ENCODE measurements around the gene ACER3. TPM values are rescaled to one million over a fixed set of nuclear protein-coding genes. Genes with fewer than 3 reads are reported as not detected.
"Not testable (repeated sequence)": the region's sequence is repeated elsewhere in the genome, so short reads cannot be mapped to it uniquely, and the experiment has no call there.

Gene ACER3
- total RNA-seq, 1 donor from 2014 or later = 15.6 TPM

DNA sequence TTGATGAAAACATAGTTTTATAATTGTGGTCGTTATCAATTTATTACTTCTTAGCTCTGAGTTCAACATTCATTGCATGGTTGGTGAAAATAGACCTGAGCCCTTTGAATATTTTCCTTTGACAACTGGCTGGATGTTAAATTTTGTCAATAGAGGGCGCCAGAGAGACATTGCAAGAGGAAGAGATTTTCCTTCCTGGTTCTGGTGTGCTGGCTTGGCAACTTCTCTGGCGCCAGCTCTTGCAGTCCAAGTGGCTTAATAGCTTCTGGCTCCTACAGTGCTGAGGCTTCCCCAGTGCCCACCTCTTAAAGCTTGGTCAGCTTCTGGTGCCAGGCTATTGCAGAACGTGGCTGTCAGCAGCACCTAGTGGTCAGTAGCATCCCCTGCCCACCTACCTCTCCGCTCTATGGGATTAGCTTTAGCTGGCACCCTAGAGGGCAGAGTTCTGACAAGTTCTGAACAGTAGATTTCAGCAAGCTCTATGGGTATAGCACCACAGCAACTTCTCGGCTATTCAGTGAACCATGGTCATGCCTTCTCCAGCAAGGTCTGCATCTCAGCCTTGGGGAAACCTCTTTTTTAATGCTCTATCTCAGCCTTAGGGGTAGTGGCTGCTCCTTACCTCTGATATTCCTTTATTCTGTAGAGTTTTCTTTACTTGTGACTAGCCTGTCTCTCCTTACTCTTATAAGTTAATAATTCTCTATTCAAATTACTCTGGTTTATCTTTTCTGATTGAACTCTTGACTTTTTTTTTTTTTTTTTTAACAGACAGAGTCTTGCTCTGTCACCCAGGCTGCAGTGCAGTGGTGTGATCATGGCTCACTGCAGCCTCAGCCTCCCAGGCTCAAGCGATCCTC lies 59.4 kb downstream of the ACER3 start:
- H3K27me3 Mint-ChIP-seq (ENCODE audit: low read depth) = peaks cover 3% of the 10 kb centered on the region
- intact Hi-C loops (cut with micrococcal nuclease) = loop anchor here (1.0 to 5.0 kb wide), 4 partner anchors 113 to 186 kb away; no protein-coding TSS in a partner anchor
- peaks cover 14% of the 10 kb centered on the region for H3K4me1 Mint-ChIP-seq (ENCODE audit: low read depth)
- H3K9me3 Mint-ChIP-seq = no peaks in the 10 kb centered on the region
- no peak overlapping the region for H3K27ac Mint-ChIP-seq
- peak; percentile 49 for DNase-seq (ENCODE audit: low spot score)
- no peak overlapping the region for H3K4me3 Mint-ChIP-seq (ENCODE audit: low read depth)
- no peaks in the 10 kb centered on the region for H3K36me3 Mint-ChIP-seq (ENCODE audit: low read depth)

GRCh38 chr11:76927160-76927559 lies 66.4 kb downstream of the ACER3 start:
- H3K36me3 Mint-ChIP-seq (ENCODE audit: low read depth) = peaks cover 11% of the 10 kb centered on the region

DNA sequence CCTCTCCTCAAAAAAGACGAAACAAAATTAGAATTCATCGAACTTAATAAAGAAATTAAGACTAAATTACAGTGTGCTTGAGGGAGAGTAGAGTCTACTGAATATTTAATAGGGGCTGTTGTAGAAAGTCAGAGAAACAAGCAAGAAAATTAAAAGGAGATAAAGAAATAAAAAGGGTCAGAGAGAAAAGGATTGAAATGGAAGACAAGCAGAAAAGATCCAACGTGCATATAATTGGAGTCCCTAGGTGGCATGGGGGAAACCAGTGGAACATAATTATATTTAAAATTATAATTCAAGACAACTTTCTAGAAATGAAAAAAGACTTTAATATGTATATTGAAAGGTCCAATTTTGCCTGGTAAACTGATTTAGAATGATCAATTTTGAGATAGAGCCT lies 74.3 kb downstream of the ACER3 start:
- DNase-seq (ENCODE audit: low spot score) = no peak
- Mint-ChIP-seq H3K4me1 (ENCODE audit: low read depth) (no peaks in the 10 kb centered on the region), H3K4me3 (ENCODE audit: low read depth) (no peak overlapping the region), H3K27ac (no peak overlapping the region), H3K36me3 (ENCODE audit: low read depth) (peaks cover 32% of the 10 kb centered on the region), H3K27me3 (ENCODE audit: low read depth) (no peaks in the 10 kb centered on the region), H3K9me3 (peaks cover 11% of the 10 kb centered on the region)
- intact Hi-C loops (cut with micrococcal nuclease) = no loop called here

More at GRCh38 chr11:76927160-76927559, 66.4 kb downstream of the ACER3 start:
- intact Hi-C loops (cut with micrococcal nuclease) = no loop called here
- Mint-ChIP-seq H3K9me3 (no peaks in the 10 kb centered on the region), H3K4me1 (ENCODE audit: low read depth) (no peaks in the 10 kb centered on the region), H3K27me3 (ENCODE audit: low read depth) (peaks cover 3% of the 10 kb centered on the region), H3K4me3 (ENCODE audit: low read depth) (no peak overlapping the region), H3K27ac (no peak overlapping the region)
- DNase-seq (ENCODE audit: low spot score) = no peak

DNA sequence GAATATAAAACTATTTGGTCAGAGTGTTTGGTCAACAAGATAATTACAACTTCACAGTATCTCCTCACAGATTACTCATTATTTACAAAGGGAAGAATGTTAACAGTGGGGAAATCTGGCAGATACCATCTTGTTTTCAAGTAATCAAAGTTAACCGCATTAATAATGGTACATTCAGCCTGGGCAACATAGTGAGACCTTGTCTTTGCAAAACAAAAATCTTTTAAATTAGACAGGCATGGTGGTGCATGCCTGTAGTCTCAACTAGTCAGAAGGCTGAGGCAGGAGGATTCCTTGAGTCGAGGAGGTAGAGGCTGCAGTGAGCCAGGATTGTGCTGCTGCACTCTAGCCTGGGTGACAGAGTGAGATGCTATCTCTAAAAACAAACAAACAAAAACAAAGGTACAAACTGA lies 78.5 kb downstream of the ACER3 start:
- Mint-ChIP-seq H3K4me3 (ENCODE audit: low read depth) (no peak overlapping the region), H3K4me1 (ENCODE audit: low read depth) (no peaks in the 10 kb centered on the region), H3K9me3 (peaks cover 24% of the 10 kb centered on the region), H3K27ac (no peak overlapping the region), H3K27me3 (ENCODE audit: low read depth) (peaks cover 8% of the 10 kb centered on the region), H3K36me3 (ENCODE audit: low read depth) (peaks cover 16% of the 10 kb centered on the region)
- DNase-seq (ENCODE audit: low spot score) = no peak
- intact Hi-C loops (cut with micrococcal nuclease) = no loop called here

- no peak overlapping the region for H3K27ac Mint-ChIP-seq
- H3K4me3 Mint-ChIP-seq (ENCODE audit: low read depth) = no peak overlapping the region
- intact Hi-C loops (cut with micrococcal nuclease) = no loop called here
Observed at GRCh38 chr11:76944225-76944624, 83.5 kb downstream of the ACER3 start.

DNA sequence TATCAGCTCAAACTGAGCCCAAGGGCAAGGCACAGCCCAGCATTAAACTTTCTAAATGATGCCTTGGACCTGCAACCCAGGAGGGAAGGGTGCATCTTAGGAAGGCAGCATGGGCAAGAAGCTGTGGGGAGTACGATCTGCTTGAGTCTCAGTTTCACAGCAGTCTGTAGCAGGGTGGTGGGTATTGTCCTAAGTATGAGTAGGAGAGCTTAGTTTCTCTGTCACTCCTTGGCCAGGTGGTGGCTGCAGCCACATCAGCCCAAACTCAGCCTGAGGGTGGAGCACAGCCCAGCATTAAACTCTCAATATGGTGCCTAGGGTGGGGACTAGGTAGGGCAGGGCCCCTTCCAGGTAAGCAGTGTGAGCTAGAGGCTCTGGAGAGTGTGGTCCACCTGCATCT lies 85.5 kb downstream of the ACER3 start:
- Mint-ChIP-seq H3K27ac (no peak overlapping the region), H3K9me3 (peaks cover 28% of the 10 kb centered on the region), H3K4me3 (ENCODE audit: low read depth) (no peak overlapping the region), H3K36me3 (ENCODE audit: low read depth) (peaks cover 7% of the 10 kb centered on the region), H3K27me3 (ENCODE audit: low read depth) (peaks cover 8% of the 10 kb centered on the region), H3K4me1 (ENCODE audit: low read depth) (no peaks in the 10 kb centered on the region)
- no peak for DNase-seq (ENCODE audit: low spot score)
- intact Hi-C loops (cut with micrococcal nuclease) = no loop called here

More at GRCh38 chr11:76944225-76944624, 83.5 kb downstream of the ACER3 start:
- H3K36me3 Mint-ChIP-seq (ENCODE audit: low read depth) = peaks cover 7% of the 10 kb centered on the region
- no peaks in the 10 kb centered on the region for H3K4me1 Mint-ChIP-seq (ENCODE audit: low read depth)
- H3K9me3 Mint-ChIP-seq = peaks cover 28% of the 10 kb centered on the region
- no peak for DNase-seq (ENCODE audit: low spot score)
- peaks cover 8% of the 10 kb centered on the region for H3K27me3 Mint-ChIP-seq (ENCODE audit: low read depth)

GRCh38 chr11:76947190-76947589 lies 86.5 kb downstream of the ACER3 start:
- intact Hi-C loops (cut with micrococcal nuclease) = no loop called here
- no peak for DNase-seq (ENCODE audit: low spot score)
- Mint-ChIP-seq H3K27me3 (ENCODE audit: low read depth) (peaks cover 8% of the 10 kb centered on the region), H3K27ac (no peak overlapping the region), H3K4me1 (ENCODE audit: low read depth) (no peaks in the 10 kb centered on the region), H3K9me3 (peaks cover 28% of the 10 kb centered on the region), H3K36me3 (ENCODE audit: low read depth) (peaks cover 7% of the 10 kb centered on the region), H3K4me3 (ENCODE audit: low read depth) (no peak overlapping the region)

DNA sequence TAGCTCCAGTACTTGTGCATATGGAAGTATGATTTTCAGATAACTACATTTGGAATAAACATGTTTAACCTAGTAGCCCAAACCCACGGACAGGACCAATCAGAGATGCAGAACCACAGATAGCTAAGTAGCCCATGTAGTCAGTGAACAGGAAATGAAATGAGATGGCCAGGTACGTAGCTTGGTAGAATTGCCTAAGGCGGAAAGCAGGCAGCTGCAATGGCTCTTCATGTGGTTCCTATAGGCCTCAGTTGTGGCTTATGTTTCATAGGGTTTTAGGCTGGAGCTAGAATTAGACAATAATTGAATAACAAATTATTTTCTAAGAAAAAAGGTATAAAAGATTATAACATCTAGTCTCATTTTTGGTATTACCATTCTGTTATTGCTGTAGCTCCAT lies 87.1 kb downstream of the ACER3 start:
- peaks cover 7% of the 10 kb centered on the region for H3K36me3 Mint-ChIP-seq (ENCODE audit: low read depth)
- H3K4me1 Mint-ChIP-seq (ENCODE audit: low read depth) = no peaks in the 10 kb centered on the region
- no peak overlapping the region for H3K27ac Mint-ChIP-seq
- DNase-seq (ENCODE audit: low spot score) = no peak
- peaks cover 3% of the 10 kb centered on the region for H3K27me3 Mint-ChIP-seq (ENCODE audit: low read depth)
- intact Hi-C loops (cut with micrococcal nuclease) = no loop called here
- H3K4me3 Mint-ChIP-seq (ENCODE audit: low read depth) = no peak overlapping the region
- H3K9me3 Mint-ChIP-seq = peaks cover 22% of the 10 kb centered on the region

DNA sequence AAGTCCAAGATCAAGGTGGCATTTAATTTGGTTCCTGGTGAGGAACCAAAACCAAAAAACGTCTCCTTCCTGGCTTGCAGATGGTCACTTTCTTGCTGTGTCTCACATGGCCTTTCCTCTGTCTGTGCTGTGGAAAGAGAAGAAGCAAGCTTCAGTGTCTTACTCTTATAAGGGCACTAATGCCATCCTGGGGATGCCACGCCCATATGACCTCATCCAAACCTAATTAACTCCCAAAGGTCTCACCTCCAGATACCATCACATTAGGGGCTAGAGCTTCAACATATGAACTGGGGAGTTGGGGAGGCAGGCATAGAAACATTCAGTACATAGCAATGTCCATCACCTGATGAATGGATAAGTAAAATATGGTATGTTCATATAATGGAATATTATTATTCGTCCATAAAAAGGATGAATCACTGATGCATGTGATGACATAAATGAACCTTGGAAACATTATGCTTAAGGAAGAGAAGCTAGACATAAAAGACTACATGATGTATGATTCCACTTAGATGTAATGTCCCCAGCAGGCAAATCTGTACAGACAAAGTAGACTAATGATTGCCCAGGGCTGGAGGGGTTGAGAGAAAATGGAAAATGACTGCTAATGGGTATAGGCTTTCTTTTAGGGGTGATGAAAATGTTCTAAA lies 94.9 kb downstream of the ACER3 start:
- Mint-ChIP-seq H3K36me3 (ENCODE audit: low read depth) (no peaks in the 10 kb centered on the region), H3K27ac (no peak overlapping the region), H3K4me1 (ENCODE audit: low read depth) (no peaks in the 10 kb centered on the region), H3K27me3 (ENCODE audit: low read depth) (no peaks in the 10 kb centered on the region), H3K9me3 (no peaks in the 10 kb centered on the region), H3K4me3 (ENCODE audit: low read depth) (no peak overlapping the region)
- DNase-seq (ENCODE audit: low spot score) = no peak
- intact Hi-C loops (cut with micrococcal nuclease) = no loop called here

GRCh38 chr11:76962583-76963416 lies 102.1 kb downstream of the ACER3 start:
- no peak for DNase-seq (ENCODE audit: low spot score)
- Mint-ChIP-seq H3K9me3 (no peaks in the 10 kb centered on the region), H3K36me3 (ENCODE audit: low read depth) (peaks cover 11% of the 10 kb centered on the region), H3K27me3 (ENCODE audit: low read depth) (no peaks in the 10 kb centered on the region), H3K4me1 (ENCODE audit: low read depth) (peaks cover 14% of the 10 kb centered on the region), H3K4me3 (ENCODE audit: low read depth) (no peak overlapping the region), H3K27ac (no peak overlapping the region)
- intact Hi-C loops (cut with micrococcal nuclease) = no loop called here

DNA sequence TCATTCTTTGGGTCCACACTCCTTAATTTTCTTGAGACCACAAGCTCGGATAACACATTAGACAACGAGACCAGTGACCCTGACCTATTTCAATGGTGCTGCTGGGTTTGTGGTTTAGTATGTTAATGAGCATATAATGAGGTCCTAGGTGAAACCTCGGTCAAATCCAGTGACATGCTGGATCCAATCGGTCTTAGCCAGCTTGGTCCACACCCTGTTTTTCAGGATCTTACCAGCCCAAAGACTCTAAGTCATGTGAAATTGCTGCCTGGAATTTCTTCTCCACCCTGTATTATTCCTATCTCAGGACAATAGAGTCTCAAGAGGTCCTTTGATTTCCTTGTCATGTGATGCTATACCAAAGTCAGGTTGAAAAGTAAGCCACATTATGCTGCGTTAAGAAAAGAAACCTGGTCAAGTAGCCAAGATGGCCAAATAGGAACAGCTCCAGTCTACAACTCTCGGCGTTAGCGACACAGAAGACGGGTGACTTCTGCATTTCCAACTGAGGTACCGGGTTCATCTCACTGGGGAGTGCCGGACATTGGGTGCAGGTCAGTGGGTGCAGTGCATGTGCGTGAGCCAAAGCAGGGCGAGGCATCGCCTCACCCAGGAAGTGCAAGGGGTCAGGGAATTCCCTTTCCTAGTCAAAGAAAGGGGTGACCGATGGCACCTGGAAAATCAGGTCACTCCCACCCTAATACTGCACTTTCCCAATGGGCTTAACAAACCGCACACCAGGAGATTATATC lies 102.9 kb downstream of the ACER3 start:
- not testable (repeated sequence) for H3K9me3 Mint-ChIP-seq; H3K4me3 Mint-ChIP-seq (ENCODE audit: low read depth)
- H3K36me3 Mint-ChIP-seq (ENCODE audit: low read depth) = peaks cover 11% of the 10 kb centered on the region

DNA sequence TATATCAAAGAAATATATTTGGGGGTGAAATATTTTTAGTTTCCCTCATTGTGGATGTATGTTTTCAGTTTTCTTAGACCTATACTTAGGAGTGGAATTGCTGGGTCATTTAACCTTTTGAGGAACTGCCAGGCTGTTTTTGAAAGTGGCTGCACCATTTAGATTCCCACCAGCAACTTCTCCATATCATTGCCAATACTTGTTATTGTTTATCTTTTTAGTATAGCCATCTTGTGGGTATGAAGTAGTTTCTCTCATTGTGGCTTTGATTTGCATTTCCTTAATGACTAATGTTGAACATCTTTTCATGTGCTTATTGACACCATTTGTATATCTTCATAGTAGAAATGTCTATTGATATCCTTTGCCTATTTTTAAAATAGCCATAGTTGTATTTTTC lies 111.3 kb downstream of the ACER3 start:
- H3K4me1 Mint-ChIP-seq (ENCODE audit: low read depth) = no peaks in the 10 kb centered on the region
- no peak overlapping the region for H3K27ac Mint-ChIP-seq
- peaks cover 23% of the 10 kb centered on the region for H3K9me3 Mint-ChIP-seq
- intact Hi-C loops (cut with micrococcal nuclease) = no loop called here
- no peak for DNase-seq (ENCODE audit: low spot score)
- H3K4me3 Mint-ChIP-seq (ENCODE audit: low read depth) = no peak overlapping the region
- peaks cover 10% of the 10 kb centered on the region for H3K36me3 Mint-ChIP-seq (ENCODE audit: low read depth)
- no peaks in the 10 kb centered on the region for H3K27me3 Mint-ChIP-seq (ENCODE audit: low read depth)

More for the DNA sequence above, 102.9 kb downstream of the ACER3 start:
- H3K27me3 Mint-ChIP-seq (ENCODE audit: low read depth); intact Hi-C loops (cut with micrococcal nuclease); DNase-seq (ENCODE audit: low spot score); H3K27ac Mint-ChIP-seq: not testable (repeated sequence)
- peaks cover 14% of the 10 kb centered on the region for H3K4me1 Mint-ChIP-seq (ENCODE audit: low read depth)
